Nephron progenitor cell (in vitro differentiated cells): ENCODE results near the gene JMJD7.

ENCODE experiments used
- DNase-seq: peaks from one replicate; pipeline ENCODE4 v3.0.0; 2021
- H3K27ac Mint-ChIP-seq: 2 replicates; pipeline ENCODE4 v1.8.0; 2021; ENCODE audit warnings: mild to moderate bottlenecking, moderate library complexity, mixed read lengths
- H3K27me3 Mint-ChIP-seq: 2 replicates; pipeline ENCODE4 v1.8.0; 2021; ENCODE audit warnings: mild to moderate bottlenecking, low read depth, mixed read lengths; ENCODE audit not compliant: poor library complexity
- H3K36me3 Mint-ChIP-seq: 2 replicates; pipeline ENCODE4 v1.8.0; 2021; ENCODE audit warnings: low read depth, mixed read lengths
- H3K4me1 Mint-ChIP-seq: 2 replicates; pipeline ENCODE4 v1.8.0; 2021; ENCODE audit warnings: mixed read lengths
- H3K4me3 Mint-ChIP-seq: 2 replicates; pipeline ENCODE4 v1.8.0; 2021; ENCODE audit warnings: mild to moderate bottlenecking, moderate library complexity, mixed read lengths
- H3K9me3 Mint-ChIP-seq: 2 replicates; pipeline ENCODE4 v1.8.0; 2021; ENCODE audit warnings: mild to moderate bottlenecking, moderate library complexity, mixed read lengths
- CTCF ChIP-seq: fragments of 200-600 bp; sonication (generic); IDR thresholded peaks from 2 replicates; pipeline ENCODE4 v1.5.0; 2021; ENCODE audit warnings: antibody characterized with exemption

Gene JMJD7

GRCh38 chr15:41885841-41886240 lies 57.9 kb downstream of the JMJD7 start:
- Mint-ChIP-seq H3K36me3 (no peaks in the 10 kb centered on the region), H3K9me3 (no peaks in the 10 kb centered on the region), H3K27me3 (peaks cover 39% of the 10 kb centered on the region), H3K27ac (no peak overlapping the region), H3K4me3 (no peak overlapping the region), H3K4me1 (peaks cover 22% of the 10 kb centered on the region)
- no peak for DNase-seq
- no peak for TF ChIP-seq CTCF

GRCh38 chr15:41886741-41887140 lies 58.8 kb downstream of the JMJD7 start:
- H3K4me1 Mint-ChIP-seq: peaks cover 16% of the 10 kb centered on the region
- H3K4me3 Mint-ChIP-seq: no peak overlapping the region
- H3K27ac Mint-ChIP-seq: no peak overlapping the region
- no peak for DNase-seq
- TF ChIP-seq CTCF: no peak
- no peaks in the 10 kb centered on the region for H3K9me3 Mint-ChIP-seq
- H3K27me3 Mint-ChIP-seq: peaks cover 39% of the 10 kb centered on the region
- no peaks in the 10 kb centered on the region for H3K36me3 Mint-ChIP-seq

GRCh38 chr15:41887161-41887560 lies 59.3 kb downstream of the JMJD7 start:
- H3K4me3 Mint-ChIP-seq: no peak overlapping the region
- DNase-seq: no peak
- no peaks in the 10 kb centered on the region for H3K36me3 Mint-ChIP-seq
- no peak overlapping the region for H3K27ac Mint-ChIP-seq
- peaks cover 16% of the 10 kb centered on the region for H3K4me1 Mint-ChIP-seq
- peaks cover 39% of the 10 kb centered on the region for H3K27me3 Mint-ChIP-seq
- TF ChIP-seq CTCF: no peak
- H3K9me3 Mint-ChIP-seq: no peaks in the 10 kb centered on the region
